ENCODE results near the gene KCNIP4. TPM values are rescaled to one million over a fixed set of nuclear protein-coding genes. Genes with fewer than 3 reads are reported as not detected.

Gene KCNIP4
- total RNA-seq, 4 donors from 2014 or later, result 2.5 TPM; not detected in 2

DNA sequence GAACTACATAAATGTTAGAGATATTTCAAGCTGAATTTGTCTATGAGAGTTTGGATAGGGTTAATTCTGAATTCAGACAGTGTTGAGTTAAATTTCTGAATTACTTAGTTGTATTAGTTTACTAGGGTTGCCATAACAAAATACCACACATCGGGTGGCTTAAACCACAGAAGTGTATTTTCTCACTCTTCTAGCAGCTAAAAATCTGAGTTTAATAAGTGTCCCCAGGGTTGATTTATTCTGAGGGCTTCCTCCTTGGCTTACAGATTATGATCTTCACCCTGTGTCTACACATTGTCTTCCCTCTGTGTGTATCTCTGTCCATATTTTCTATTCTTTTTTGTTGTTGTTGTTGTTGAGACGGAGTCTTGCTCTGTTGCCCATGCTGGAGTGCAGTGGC, 929.8 kb downstream of the KCNIP4 start:
- no peak for DNase-seq
- Histone ChIP-seq H3K4me1 (no peaks in the 10 kb centered on the region), H3K36me3 (no peaks in the 10 kb centered on the region), H3K27me3 (no peaks in the 10 kb centered on the region), H3K4me3 (no peak overlapping the region), H3K9me3 (no peaks in the 10 kb centered on the region), H3K27ac (no peak overlapping the region)
- TF ChIP-seq POLR2AphosphoS5 (IDR thresholded peaks at IDR 0.05) (no peak), EP300 (IDR thresholded peaks at IDR 0.05; ENCODE audit: low read depth) (no peak), POLR2A (IDR thresholded peaks at IDR 0.05) (no peak)
- TF ChIP-seq, protein P1, sequence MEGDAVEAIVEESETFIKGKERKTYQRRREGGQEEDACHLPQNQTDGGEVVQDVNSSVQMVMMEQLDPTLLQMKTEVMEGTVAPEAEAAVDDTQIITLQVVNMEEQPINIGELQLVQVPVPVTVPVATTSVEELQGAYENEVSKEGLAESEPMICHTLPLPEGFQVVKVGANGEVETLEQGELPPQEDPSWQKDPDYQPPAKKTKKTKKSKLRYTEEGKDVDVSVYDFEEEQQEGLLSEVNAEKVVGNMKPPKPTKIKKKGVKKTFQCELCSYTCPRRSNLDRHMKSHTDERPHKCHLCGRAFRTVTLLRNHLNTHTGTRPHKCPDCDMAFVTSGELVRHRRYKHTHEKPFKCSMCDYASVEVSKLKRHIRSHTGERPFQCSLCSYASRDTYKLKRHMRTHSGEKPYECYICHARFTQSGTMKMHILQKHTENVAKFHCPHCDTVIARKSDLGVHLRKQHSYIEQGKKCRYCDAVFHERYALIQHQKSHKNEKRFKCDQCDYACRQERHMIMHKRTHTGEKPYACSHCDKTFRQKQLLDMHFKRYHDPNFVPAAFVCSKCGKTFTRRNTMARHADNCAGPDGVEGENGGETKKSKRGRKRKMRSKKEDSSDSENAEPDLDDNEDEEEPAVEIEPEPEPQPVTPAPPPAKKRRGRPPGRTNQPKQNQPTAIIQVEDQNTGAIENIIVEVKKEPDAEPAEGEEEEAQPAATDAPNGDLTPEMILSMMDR (IDR thresholded peaks at IDR 0.05), result no peak
- intact Hi-C loops (cut with DNase I; ENCODE audit: low total_unique reads), result no loop called here
- in situ Hi-C loops (cut with MboI; ENCODE audit: low pct_ligation_motif_present in 1 of 4, low pct_unique_long_range_greater_than_20kb in 1 of 4, low sequenced_read_pairs in 3 of 4), result no loop called here
- WGBS, 2 donors (ENCODE audit: low coverage in 1 of 2), result 72 to 78% methylated on average over 2 of the region's 2 CpGs

DNA sequence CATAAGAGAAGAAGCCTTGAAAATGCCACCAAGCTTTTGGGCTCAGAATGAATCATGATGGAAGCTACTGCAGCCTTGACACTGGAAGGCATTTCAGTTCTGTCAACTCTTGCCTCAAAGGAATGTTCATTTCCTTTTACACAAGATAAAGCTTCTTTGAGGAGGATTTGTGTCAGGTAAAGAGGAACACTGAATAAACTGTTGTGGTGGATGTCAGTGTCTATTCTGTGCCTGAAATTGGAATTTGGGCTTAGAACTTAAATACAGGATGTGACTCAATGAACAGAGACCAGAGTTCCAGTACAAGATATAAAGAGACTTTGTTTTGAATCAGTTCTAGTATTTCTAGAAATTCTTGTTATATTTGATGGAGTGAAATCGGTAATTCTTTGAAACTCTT, 935.1 kb downstream of the KCNIP4 start:
- intact Hi-C loops (cut with DNase I; ENCODE audit: low total_unique reads) (no loop called here), in situ Hi-C loops (cut with MboI; ENCODE audit: low pct_ligation_motif_present in 1 of 4, low pct_unique_long_range_greater_than_20kb in 1 of 4, low sequenced_read_pairs in 3 of 4) (no loop called here)
- H3K27ac ChIP-seq, result no peak overlapping the region
- H3K4me1 ChIP-seq, result no peaks in the 10 kb centered on the region
- H3K4me3 ChIP-seq, result no peak overlapping the region
- no peaks in the 10 kb centered on the region for H3K9me3 ChIP-seq
- TF ChIP-seq EP300 (IDR thresholded peaks at IDR 0.05; ENCODE audit: low read depth) (no peak), POLR2AphosphoS5 (IDR thresholded peaks at IDR 0.05) (no peak), POLR2A (IDR thresholded peaks at IDR 0.05) (no peak)
- TF ChIP-seq, protein P1 (IDR thresholded peaks at IDR 0.05), result no peak
- no peaks in the 10 kb centered on the region for H3K27me3 ChIP-seq
- DNase-seq, result no peak
- no peaks in the 10 kb centered on the region for H3K36me3 ChIP-seq
- WGBS, 2 donors (ENCODE audit: low coverage in 1 of 2), result 82 to 89% methylated on average over 1 of the region's 1 CpG

DNA sequence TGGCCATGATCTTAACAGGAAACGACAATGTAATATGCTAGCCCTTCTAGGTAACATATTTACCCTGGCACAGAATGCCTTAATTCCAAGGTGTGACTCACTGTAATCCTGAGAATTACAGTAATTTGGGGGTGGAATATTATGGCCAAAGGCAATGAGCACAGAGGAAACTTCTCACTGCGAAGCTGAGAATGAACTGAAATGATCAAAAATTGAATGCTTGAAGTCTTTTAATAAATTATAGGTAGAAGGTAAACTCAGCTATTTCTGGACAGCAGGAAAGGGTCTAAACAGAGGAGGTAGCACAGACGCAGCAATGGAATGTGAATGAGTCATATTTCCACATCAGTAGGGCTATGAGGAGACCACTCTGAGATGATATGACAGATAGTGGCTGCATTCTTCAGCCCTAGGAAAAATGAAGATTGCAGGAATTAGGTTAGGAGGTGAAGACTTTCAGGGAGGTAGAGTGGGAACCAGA, 935.7 kb downstream of the KCNIP4 start:
- intact Hi-C loops (cut with DNase I; ENCODE audit: low total_unique reads) (no loop called here), in situ Hi-C loops (cut with MboI; ENCODE audit: low pct_ligation_motif_present in 1 of 4, low pct_unique_long_range_greater_than_20kb in 1 of 4, low sequenced_read_pairs in 3 of 4) (no loop called here)
- no peaks in the 10 kb centered on the region for H3K27me3 ChIP-seq
- WGBS, 2 donors (ENCODE audit: low coverage in 1 of 2), result 47% methylated on average over 3 of the region's 3 CpGs
- H3K4me1 ChIP-seq, result no peaks in the 10 kb centered on the region
- no peak for DNase-seq
- no peak overlapping the region for H3K4me3 ChIP-seq
- TF ChIP-seq, protein P1 (IDR thresholded peaks at IDR 0.05), result no peak
- TF ChIP-seq POLR2AphosphoS5 (IDR thresholded peaks at IDR 0.05) (no peak), EP300 (IDR thresholded peaks at IDR 0.05; ENCODE audit: low read depth) (no peak), POLR2A (IDR thresholded peaks at IDR 0.05) (no peak)
- no peak overlapping the region for H3K27ac ChIP-seq
- H3K36me3 ChIP-seq, result no peaks in the 10 kb centered on the region
- no peaks in the 10 kb centered on the region for H3K9me3 ChIP-seq

DNA sequence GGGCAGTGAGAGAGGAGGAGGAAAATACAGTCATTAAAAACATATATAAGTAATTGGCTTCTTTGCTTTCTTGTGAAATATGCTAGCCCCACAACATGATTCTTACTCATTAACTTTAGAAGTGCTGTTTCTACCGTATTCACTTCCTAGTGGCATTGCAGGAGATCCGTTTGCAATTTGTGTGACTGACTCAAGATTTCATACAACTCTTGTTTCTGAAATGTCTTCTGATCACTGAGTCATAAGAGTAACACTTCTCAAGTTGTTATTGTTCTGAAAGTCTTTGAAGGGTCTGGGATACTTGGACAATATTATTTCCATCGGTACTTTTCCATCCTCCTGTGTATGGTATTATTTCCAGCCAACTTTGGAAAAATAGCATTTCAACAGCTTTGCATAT, 937.5 kb downstream of the KCNIP4 start:
- H3K4me1 ChIP-seq, result no peaks in the 10 kb centered on the region
- H3K36me3 ChIP-seq, result no peaks in the 10 kb centered on the region
- H3K9me3 ChIP-seq, result no peaks in the 10 kb centered on the region
- 85 to 88% methylated on average over 3 of the region's 3 CpGs for WGBS, 2 donors (ENCODE audit: low coverage in 1 of 2)
- intact Hi-C loops (cut with DNase I; ENCODE audit: low total_unique reads) (no loop called here), in situ Hi-C loops (cut with MboI; ENCODE audit: low pct_ligation_motif_present in 1 of 4, low pct_unique_long_range_greater_than_20kb in 1 of 4, low sequenced_read_pairs in 3 of 4) (no loop called here)
- DNase-seq, result no peak
- no peaks in the 10 kb centered on the region for H3K27me3 ChIP-seq
- no peak overlapping the region for H3K27ac ChIP-seq
- TF ChIP-seq POLR2A (IDR thresholded peaks at IDR 0.05), result no peak
- no peak for TF ChIP-seq EP300 (IDR thresholded peaks at IDR 0.05; ENCODE audit: low read depth)
- TF ChIP-seq POLR2AphosphoS5 (IDR thresholded peaks at IDR 0.05), result no peak
- TF ChIP-seq, protein P1 (IDR thresholded peaks at IDR 0.05), result no peak
- H3K4me3 ChIP-seq, result no peak overlapping the region

All from transverse colon (tissue), 4 donors.